HG03159 (cell line): ENCODE results near the gene BAIAP2L1.
"Not testable (repeated sequence)": the region's sequence is repeated elsewhere in the genome, so short reads cannot be mapped to it uniquely, and the experiment has no call there.

Experiments
- ATAC-seq: cut with Tn5 transposase; IDR thresholded peaks from one replicate; pipeline ENCODE4 v1.9.1; 2021; ENCODE audit warnings: mild to moderate bottlenecking, moderate library complexity; ENCODE audit not compliant: unreplicated experiment

Gene BAIAP2L1

GRCh38 chr7:98400542-98401340 is at the start of gene BAIAP2L1:
TSS of gene BAIAP2L1 (minus strand) at chr7:98401090. CDS start at chr7:98400852, 238 bp downstream.
- peak; percentile 82 for ATAC-seq

- ATAC-seq, result no peak
Measured at GRCh38 chr7:98448766-98449165, 47.9 kb upstream of the BAIAP2L1 start.

GRCh38 chr7:98440992-98441391 is 40.1 kb upstream of the BAIAP2L1 start:
- not testable (repeated sequence) for ATAC-seq

- ATAC-seq, result no peak
Measured at GRCh38 chr7:98439484-98439883, 38.6 kb upstream of the BAIAP2L1 start.

- no peak for ATAC-seq
Measured at GRCh38 chr7:98434087-98434486, 33.2 kb upstream of the BAIAP2L1 start.

- ATAC-seq, result no peak
Measured at GRCh38 chr7:98429799-98430198, 28.9 kb upstream of the BAIAP2L1 start.

- no peak for ATAC-seq
Measured at GRCh38 chr7:98423043-98423442, 22.2 kb upstream of the BAIAP2L1 start.

- ATAC-seq, result peak; percentile 66
Measured at GRCh38 chr7:98420966-98421612, 20.2 kb upstream of the BAIAP2L1 start.

GRCh38 chr7:98419988-98420387 is 19.1 kb upstream of the BAIAP2L1 start:
- ATAC-seq, result not testable (repeated sequence)

GRCh38 chr7:98419316-98419691 is 18.4 kb upstream of the BAIAP2L1 start:
- ATAC-seq, result not testable (repeated sequence)

GRCh38 chr7:98418636-98419315 is 17.9 kb upstream of the BAIAP2L1 start:
- no peak for ATAC-seq

- no peak for ATAC-seq
Measured at GRCh38 chr7:98418271-98418635, 17.4 kb upstream of the BAIAP2L1 start.

GRCh38 chr7:98417604-98418270 is 16.8 kb upstream of the BAIAP2L1 start:
- ATAC-seq, result not testable (repeated sequence)

- ATAC-seq, result no peak
Measured at GRCh38 chr7:98414205-98414900, 13.5 kb upstream of the BAIAP2L1 start.

GRCh38 chr7:98413655-98414054 is 12.8 kb upstream of the BAIAP2L1 start:
- ATAC-seq, result not testable (repeated sequence)

GRCh38 chr7:98409843-98410242 is 9.0 kb upstream of the BAIAP2L1 start:
- no peak for ATAC-seq

- not testable (repeated sequence) for ATAC-seq
Measured at GRCh38 chr7:98408146-98408545, 7.3 kb upstream of the BAIAP2L1 start.

GRCh38 chr7:98406827-98407226 is 5.9 kb upstream of the BAIAP2L1 start:
- no peak for ATAC-seq

GRCh38 chr7:98404840-98405239 is 4.0 kb upstream of the BAIAP2L1 start:
- ATAC-seq, result no peak

GRCh38 chr7:98399890-98400541 is 874 bp downstream of the BAIAP2L1 start:
- ATAC-seq, result no peak
